RPMI7951 (cell line): ENCODE results near the gene AATK. TPM values are rescaled to one million over a fixed set of nuclear protein-coding genes. Genes with fewer than 3 reads are reported as not detected.
"Not testable (repeated sequence)": the region's sequence is repeated elsewhere in the genome, so short reads cannot be mapped to it uniquely, and the experiment has no call there.

Experiments used
- DNase-seq: peaks from one replicate; pipeline ENCODE4 v3.0.0-alpha.2; 2012; ENCODE audit warnings: low read depth
- total RNA-seq: library from RNA; depleted of rRNA; stranded (reverse); fragments of >200 nt; shearing (Covaris generic); gene quantifications from 2 replicates; pipeline ENCODE4 v1.2.3, GENCODE V29; 2014

Gene AATK
- total RNA-seq, 1 experiment from 2014 or later: not detected

GRCh38 chr17:81091774-81092517, 74.1 kb downstream of the AATK start:
- no peak for DNase-seq

GRCh38 chr17:81091154-81091553, 74.9 kb downstream of the AATK start:
- no peak for DNase-seq

GRCh38 chr17:81090361-81091136, 75.5 kb downstream of the AATK start:
- no peak for DNase-seq

- no peak for DNase-seq
These were observed 79.1 kb downstream of the AATK start for GRCh38 chr17:81086789-81087551.

GRCh38 chr17:81085420-81085911, 80.6 kb downstream of the AATK start:
- no peak for DNase-seq

GRCh38 chr17:81084680-81085419, 81.2 kb downstream of the AATK start:
- DNase-seq: no peak

GRCh38 chr17:81083125-81083765, 82.8 kb downstream of the AATK start:
- no peak for DNase-seq

GRCh38 chr17:81082177-81083073, 83.6 kb downstream of the AATK start:
- DNase-seq: no peak

- no peak for DNase-seq
These were observed 84.5 kb downstream of the AATK start for GRCh38 chr17:81081222-81082176.

GRCh38 chr17:81080019-81080418, 86.0 kb downstream of the AATK start:
- no peak for DNase-seq

GRCh38 chr17:81078026-81078913, 87.8 kb downstream of the AATK start:
- not testable (repeated sequence) for DNase-seq

GRCh38 chr17:81076141-81076679, 89.8 kb downstream of the AATK start:
- DNase-seq: no peak

- DNase-seq: no peak
These were observed 90.7 kb downstream of the AATK start for GRCh38 chr17:81075307-81075706.

GRCh38 chr17:81074875-81075274, 91.1 kb downstream of the AATK start:
- DNase-seq: no peak

GRCh38 chr17:81073967-81074839, 91.8 kb downstream of the AATK start:
- no peak for DNase-seq
